Heart left ventricle (tissue), 16 donors: Measurements from ENCODE around the gene UBE2E3. TPM values are rescaled to one million over a fixed set of nuclear protein-coding genes. Genes with fewer than 3 reads are reported as not detected.

ENCODE experiments used
- ATAC-seq, 4 donors: fragments of 200-7000 bp; cut with Tn5 transposase; one replicate each; pipeline ENCODE4 v1.9.1; 2020 to 2022; ENCODE audit warnings: moderate library complexity in 4 of 4, mild to moderate bottlenecking in 3 of 4, moderate number of reproducible peaks in 1 of 4
- DNase-seq, 5 donors: peaks; one replicate each; pipeline ENCODE4 v3.0.0-alpha.2; 2020
- H3K27ac ChIP-seq, 12 donors: fragments of 200-600 bp; sonication (generic) in 4 of 12; one replicate each; pipeline versions ENCODE4 v1.5.0 to v1.8.0; 2016 to 2022; ENCODE audit warnings: mild to moderate bottlenecking in 2 of 12
- H3K27me3 ChIP-seq, 9 donors: fragments of 200-600 bp; sonication (generic) in 2 of 9; one replicate each; pipeline versions ENCODE4 v1.5.1 to v1.8.0; 2016 to 2022; ENCODE audit warnings: mild to moderate bottlenecking in 3 of 9
- H3K36me3 ChIP-seq, 9 donors: fragments of 200-600 bp; sonication (generic) in 2 of 9; one replicate each; pipeline versions ENCODE4 v1.5.0 to v1.8.0; 2018 to 2022; ENCODE audit warnings: mild to moderate bottlenecking in 2 of 9
- H3K4me1 ChIP-seq, 12 donors: fragments of 200-600 bp; sonication (generic) in 4 of 12; one replicate each; pipeline versions ENCODE4 v1.5.0 to v1.8.0; 2016 to 2022; ENCODE audit warnings: mild to moderate bottlenecking in 3 of 12
- H3K4me3 ChIP-seq, 12 donors: fragments of 200-600 bp; sonication (generic) in 4 of 12; one replicate each; pipeline versions ENCODE4 v1.5.0 to v1.8.0; 2017 to 2022; ENCODE audit warnings: mild to moderate bottlenecking in 9 of 12, moderate library complexity in 4 of 12
- H3K9me3 ChIP-seq, 12 donors: fragments of 200-600 bp; sonication (generic) in 4 of 12; one replicate each; pipeline versions ENCODE4 v1.5.0 to v1.8.0; 2016 to 2022; ENCODE audit warnings: mild to moderate bottlenecking in 1 of 12
- CTCF ChIP-seq, 12 donors: fragments of 200-600 bp; sonication (generic) in 4 of 12; IDR thresholded peaks; one replicate each; pipeline versions ENCODE4 v1.5.0 to v1.8.0; 2018 to 2022; ENCODE audit warnings: antibody characterized with exemption in 12 of 12, mild to moderate bottlenecking in 5 of 12
- POLR2A ChIP-seq, 2 donors: fragments of 450-650 bp; IDR thresholded peaks; one replicate each; pipeline ENCODE4 v1.6.1; 2017; ENCODE audit warnings: antibody characterized with exemption in 2 of 2, mild to moderate bottlenecking in 2 of 2, moderate library complexity in 2 of 2
- WGBS, 4 donors: extraction: QIAGEN DNeasy Blood & Tissue Kit in 2 of 4; methylation state at CpG; one replicate each; pipeline versions ENCODE4 v1.1.5 to v1.1.7; 2013 to 2018; 5-methylcytosine and 5-hydroxymethylcytosine counted together
- intact Hi-C, 10 donors: fragments of 100-400 bp; cut with DNase I; formaldehyde crosslinking; loops; one replicate each; pipeline versions ENCODE4 v1.11.1 to v1.14.2; 2022
- polyA plus RNA-seq, 2 donors: library from polyadenylated mRNA; stranded (reverse); fragments of 200-250 nt; gene quantifications; one replicate each; pipeline ENCODE4 v1.2.3, GENCODE V29; 2013
- total RNA-seq, 9 donors: library from RNA; depleted of rRNA in 2 of 9; stranded (reverse); fragments of >200 nt in 2 of 9; fragmentation: NEBNext Ultra II Directional in 3 of 9; extraction: Animal tissue kit (Norgen Biotek cat#: 25700) in 3 of 9; gene quantifications; one replicate each; pipeline versions ENCODE4 v1.1.0 to v1.2.4, GENCODE V29; 2016 to 2023
- donor health status: ischemic (EF 13 %, LVEDD 7.1; RV severe dilation, severe dysfunction).
- donor health status: healthy with polysubstance abuse.
- donor health status: DM: no; HTN: yes; CAD: no.
- donor health status: DM: no; HTN: no; CAD: no.
- donor health status: ischemic (EF 25% LVEDD 6.9; RV normal size, moderate dysfunction).
- donor health status: ischemic (EF 25% LVEDD 5.7; RV mildly dilated, moderate dysfunction).
- donor health status: healthy.
- donor health status: DM: yes; HTN: yes; CAD: no.
- donor health status: ischemic (EF 35%, LVEDD 5.7; RV mildly dilated, moderate dysfunction).
- donor health status: nonischemic (EF 11% LVEDD 7.7; RV severe dilation, severe dysfunction).
- donor health status: DM: yes; HTN: yes; CAD: no.
- donor health status: PGD.
- donor health status: ischemic (EF 29% LVEDD 5.4; RV normal size, mild dysfunction).
- donor health status: nonischemic (EF 23%, LVEDD 6.1; RV moderate dilation, normal function).

The UBE2E3 gene
- total and polyA plus RNA-seq, 11 donors = 27.0 to 66.5 (median 52.0) TPM

GRCh38 chr2:180991820-180992219, 11.4 kb downstream of the UBE2E3 start:
- no peaks in the 10 kb centered on the region for H3K9me3 ChIP-seq
- intact Hi-C loops = no loop called here

GRCh38 chr2:180992994-180993393, 12.6 kb downstream of the UBE2E3 start:
- Histone ChIP-seq H3K4me3 (no peak overlapping the region), H3K27me3 (no peaks in the 10 kb centered on the region), H3K27ac (no peak overlapping the region), H3K36me3 (peaks cover 0 to 12% (median 0%) of the 10 kb centered on the region in 9 donors), H3K4me1 (peaks cover 0 to 19% (median 4%) of the 10 kb centered on the region in 12 donors), H3K9me3 (no peaks in the 10 kb centered on the region)
- intact Hi-C loops = no loop called here
- TF ChIP-seq POLR2A (IDR thresholded peaks at IDR 0.05) = no peak
- TF ChIP-seq CTCF (IDR thresholded peaks at IDR 0.05) = no peak
- no peak for DNase-seq
- ATAC-seq = no peak
- 47 to 53% (median 50%) methylated on average over 2 of the region's 2 CpGs for WGBS, 4 donors

More at GRCh38 chr2:180991820-180992219, 11.4 kb downstream of the UBE2E3 start:
- Histone ChIP-seq H3K27me3 (no peaks in the 10 kb centered on the region), H3K36me3 (peaks cover 0 to 12% (median 0%) of the 10 kb centered on the region in 9 donors), H3K27ac (no peak overlapping the region), H3K4me3 (no peak overlapping the region), H3K4me1 (peaks cover 0 to 19% (median 4%) of the 10 kb centered on the region in 12 donors)
- TF ChIP-seq POLR2A (IDR thresholded peaks at IDR 0.05) (no peak), CTCF (IDR thresholded peaks at IDR 0.05) (no peak)
- no peak for ATAC-seq
- WGBS, 4 donors = 79 to 86% (median 81%) methylated on average over 4 of the region's 4 CpGs
- no peak for DNase-seq

GRCh38 chr2:180999274-180999964, 19.0 kb downstream of the UBE2E3 start:
- DNase-seq (no peak), ATAC-seq (no peak)
- Histone ChIP-seq H3K27me3 (no peaks in the 10 kb centered on the region), H3K4me3 (no peak overlapping the region), H3K4me1 (peaks cover 0 to 11% (median 0%) of the 10 kb centered on the region in 12 donors), H3K9me3 (no peaks in the 10 kb centered on the region), H3K27ac (no peak overlapping the region), H3K36me3 (peaks cover 0 to 3% (median 0%) of the 10 kb centered on the region in 9 donors)
- intact Hi-C loops = no loop called here
- WGBS, 4 donors = 93 to 95% (median 95%) methylated on average over 4 of the region's 4 CpGs
- TF ChIP-seq CTCF (IDR thresholded peaks at IDR 0.05) (no peak), POLR2A (IDR thresholded peaks at IDR 0.05) (no peak)

- WGBS, 4 donors = 92 to 94% (median 92%) methylated on average over 5 of the region's 5 CpGs
- no peaks in the 10 kb centered on the region for H3K9me3 ChIP-seq
- intact Hi-C loops = no loop called here
- no peaks in the 10 kb centered on the region for H3K36me3 ChIP-seq
- DNase-seq (no peak), ATAC-seq (no peak)
- H3K4me3 ChIP-seq = no peak overlapping the region
- H3K4me1 ChIP-seq = peaks cover 0 to 26% (median 0%) of the 10 kb centered on the region in 12 donors
- TF ChIP-seq CTCF (IDR thresholded peaks at IDR 0.05) (no peak), POLR2A (IDR thresholded peaks at IDR 0.05) (no peak)
- H3K27ac ChIP-seq = no peak overlapping the region
- H3K27me3 ChIP-seq = no peaks in the 10 kb centered on the region
Measured at GRCh38 chr2:181004647-181005325, 24.4 kb downstream of the UBE2E3 start.
